ENCODE data around the gene CTSZ. TPM values are rescaled to one million over a fixed set of nuclear protein-coding genes. Genes with fewer than 3 reads are reported as not detected.
A peak's percentile ranks its signal among the peaks of the same experiment; 100 is the strongest.
"Not testable (repeated sequence)": the region's sequence is repeated elsewhere in the genome, so short reads cannot be mapped to it uniquely, and the experiment has no call there.

The CTSZ gene
- total and polyA plus RNA-seq, 7 donors, result 93.9 to 312 (median 127) TPM

- Histone ChIP-seq H3K9me3 (no peaks in the 10 kb centered on the region), H3K36me3 (no peaks in the 10 kb centered on the region), H3K27ac (no peak overlapping the region), H3K4me1 (peaks cover 0 to 12% (median 1%) of the 10 kb centered on the region in 4 donors), H3K4me3 (no peak overlapping the region), H3K27me3 (no peaks in the 10 kb centered on the region)
- TF ChIP-seq POLR2A (IDR thresholded peaks at IDR 0.05) (no peak), EP300 (IDR thresholded peaks at IDR 0.05) (no peak), CTCF (IDR thresholded peaks at IDR 0.05) (no peak), POLR2AphosphoS5 (IDR thresholded peaks at IDR 0.05) (no peak)
- intact Hi-C loops (cut with DNase I), result no loop called here
- WGBS, 2 donors, result 83 to 86% methylated on average over 10 of the region's 10 CpGs
- no peak for DNase-seq
Measured at GRCh38 chr20:58967652-58968429, 39.2 kb downstream of the CTSZ start.

DNA sequence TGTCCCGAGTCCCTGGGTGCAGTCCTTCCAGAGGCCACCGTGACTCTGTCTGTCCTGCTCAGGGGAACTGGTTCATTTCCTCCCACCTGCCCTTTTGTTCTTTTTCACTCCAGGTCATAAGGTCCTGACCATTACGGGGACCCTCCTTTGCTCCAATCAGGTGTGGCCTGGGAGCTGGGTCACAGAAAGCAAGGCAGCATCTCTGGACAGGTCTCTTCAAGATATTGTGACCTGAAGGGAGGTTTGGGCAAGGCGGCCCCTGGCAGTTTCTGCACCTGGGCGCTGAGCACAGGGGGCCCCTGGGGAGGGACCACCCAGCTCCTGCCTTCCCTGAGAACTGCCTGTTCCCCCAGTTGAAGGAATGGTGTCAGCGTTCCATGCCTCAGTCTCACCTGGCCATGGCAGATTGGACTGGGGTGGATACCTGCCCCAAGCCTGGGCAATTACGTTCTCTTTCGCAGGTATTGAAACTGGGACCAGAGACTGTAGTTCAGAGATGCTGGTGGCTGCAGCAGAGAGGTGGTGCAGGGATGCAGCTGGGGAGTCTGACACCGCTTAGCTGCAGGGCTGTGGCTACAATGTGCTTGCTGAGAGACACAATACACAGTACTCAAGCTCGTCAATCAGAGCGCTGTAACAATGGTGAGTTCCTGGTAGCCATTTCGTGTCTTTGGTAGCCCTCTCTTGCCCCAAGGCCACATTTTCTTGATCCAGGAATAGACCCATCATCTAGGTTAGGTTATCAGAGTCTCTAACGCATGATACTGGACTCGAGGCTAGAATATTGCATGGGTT lies 41.6 kb downstream of the CTSZ start:
- Histone ChIP-seq H3K27me3 (no peaks in the 10 kb centered on the region), H3K27ac (no peak overlapping the region), H3K9me3 (no peaks in the 10 kb centered on the region), H3K36me3 (no peaks in the 10 kb centered on the region), H3K4me1 (peaks cover 0 to 18% (median 4%) of the 10 kb centered on the region in 4 donors), H3K4me3 (no peak overlapping the region)
- TF ChIP-seq EP300 (IDR thresholded peaks at IDR 0.05), result no peak
- no peak for TF ChIP-seq CTCF (IDR thresholded peaks at IDR 0.05)
- TF ChIP-seq POLR2AphosphoS5 (IDR thresholded peaks at IDR 0.05), result no peak
- TF ChIP-seq POLR2A (IDR thresholded peaks at IDR 0.05), result no peak
- no peak for DNase-seq
- WGBS, 2 donors, result 68 to 85% methylated on average over 14 of the region's 14 CpGs
- intact Hi-C loops (cut with DNase I), result no loop called here

DNA sequence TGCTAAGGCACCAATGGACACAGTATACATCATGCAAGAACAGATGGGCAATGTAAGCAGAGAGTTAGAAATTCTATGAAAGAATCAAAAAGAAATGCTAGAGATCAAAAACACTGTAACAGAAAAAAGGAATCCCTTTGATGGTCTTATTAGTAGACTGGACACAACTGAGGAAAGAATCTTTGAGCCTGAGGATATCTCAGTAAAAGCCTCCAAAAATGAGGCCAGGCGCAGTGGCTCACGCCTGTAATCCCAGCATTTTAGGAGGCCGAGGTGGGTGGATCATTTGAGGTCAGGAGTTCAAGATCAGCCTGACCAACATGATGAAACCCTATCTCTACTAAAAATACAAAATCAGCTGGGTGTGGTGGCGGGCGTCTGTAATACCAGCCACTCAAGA lies 43.1 kb downstream of the CTSZ start:
- H3K27ac ChIP-seq, result peak overlapping the region in 3 of 4 donors; percentile 66 to 75 (median 67)
- not testable (repeated sequence) for H3K4me3 ChIP-seq, DNase-seq, H3K9me3 ChIP-seq, H3K36me3 ChIP-seq, H3K27me3 ChIP-seq
- intact Hi-C loops (cut with DNase I), result loop anchor here (2.0 to 5.0 kb wide), 2 partner anchors 19 to 57 kb away; no protein-coding TSS in a partner anchor
- WGBS, 2 donors, result 80 to 82% methylated on average over 5 of the region's 5 CpGs
- peaks cover 0 to 18% (median 4%) of the 10 kb centered on the region in 4 donors for H3K4me1 ChIP-seq

- H3K4me3 ChIP-seq, result peak overlapping the region in 1 of 4 donors; percentile 10
- peak overlapping the region in 3 of 4 donors; percentile 66 to 75 (median 67) for H3K27ac ChIP-seq
- TF ChIP-seq POLR2AphosphoS5 (IDR thresholded peaks at IDR 0.05) (peak; percentile 83 to 96 (median 90)), CTCF (IDR thresholded peaks at IDR 0.05) (peak in 2 of 4 experiments; percentile 13 to 37), EP300 (IDR thresholded peaks at IDR 0.05) (peak; percentile 25 to 85 (median 41)), POLR2A (IDR thresholded peaks at IDR 0.05) (no peak)
- H3K4me1 ChIP-seq, result peaks cover 0 to 18% (median 4%) of the 10 kb centered on the region in 4 donors
- 75 to 83% methylated on average over 8 of the region's 8 CpGs for WGBS, 2 donors
- H3K36me3 ChIP-seq, result no peaks in the 10 kb centered on the region
- H3K27me3 ChIP-seq, result no peaks in the 10 kb centered on the region
- no peak for DNase-seq
- no peaks in the 10 kb centered on the region for H3K9me3 ChIP-seq
- intact Hi-C loops (cut with DNase I), result loop anchor here (2.0 to 5.0 kb wide), 2 partner anchors 20 to 56 kb away; no protein-coding TSS in a partner anchor
Measured at GRCh38 chr20:58963060-58963584, 43.9 kb downstream of the CTSZ start.

GRCh38 chr20:58959652-58960051 lies 47.4 kb downstream of the CTSZ start:
- no peak overlapping the region for H3K4me3 ChIP-seq
- DNase-seq, result no peak
- H3K27ac ChIP-seq, result no peak overlapping the region
- TF ChIP-seq POLR2A (IDR thresholded peaks at IDR 0.05), result no peak
- no peak for TF ChIP-seq CTCF (IDR thresholded peaks at IDR 0.05)
- no peak for TF ChIP-seq EP300 (IDR thresholded peaks at IDR 0.05)
- no peak for TF ChIP-seq POLR2AphosphoS5 (IDR thresholded peaks at IDR 0.05)
- intact Hi-C loops (cut with DNase I), result loop anchor here (5.0 kb wide), 1 partner anchor 52 kb away; no protein-coding TSS in a partner anchor
- H3K4me1 ChIP-seq, result peaks cover 0 to 18% (median 4%) of the 10 kb centered on the region in 4 donors
- WGBS, 2 donors, result 73 to 74% methylated on average over 6 of the region's 6 CpGs
- H3K27me3 ChIP-seq, result no peaks in the 10 kb centered on the region
- H3K9me3 ChIP-seq, result no peaks in the 10 kb centered on the region
- H3K36me3 ChIP-seq, result no peaks in the 10 kb centered on the region

All from sigmoid colon (tissue), 7 donors.